Central memory CD8-positive, alpha-beta T cell (primary cell): ENCODE results near the gene PRMT3.
"Not testable (repeated sequence)": the region's sequence is repeated elsewhere in the genome, so short reads cannot be mapped to it uniquely, and the experiment has no call there.

Experiments used
- ATAC-seq: fragments of 150-1000 bp; cut with Tn5 transposase; replicated peaks from 2 replicates; pipeline ENCODE4 v1.10.0; 2022; ENCODE audit warnings: mild to moderate bottlenecking, moderate FRiP score, moderate number of reproducible peaks; ENCODE audit not compliant: poor library complexity, severe bottlenecking; ENCODE audit errors: extremely low read depth
- DNase-seq, 2 donors: peaks; one replicate each; pipeline ENCODE4 v3.0.0; 2021; ENCODE audit warnings: low spot score in 2 of 2
- H3K27ac Mint-ChIP-seq: one replicate; pipeline ENCODE4 v1.8.0; 2022; ENCODE audit warnings: low read depth, mild to moderate bottlenecking, moderate library complexity, mixed read lengths
- H3K27me3 Mint-ChIP-seq: one replicate; pipeline ENCODE4 v1.8.0; 2022; ENCODE audit warnings: mixed read lengths
- H3K36me3 Mint-ChIP-seq: one replicate; pipeline ENCODE4 v1.8.0; 2022; ENCODE audit warnings: mild to moderate bottlenecking, moderate library complexity, mixed read lengths; ENCODE audit not compliant: insufficient read depth
- H3K4me1 Mint-ChIP-seq: one replicate; pipeline ENCODE4 v1.8.0; 2022; ENCODE audit warnings: mixed read lengths
- H3K4me3 Mint-ChIP-seq: one replicate; pipeline ENCODE4 v1.8.0; 2022; ENCODE audit warnings: mild to moderate bottlenecking, moderate library complexity, mixed read lengths
- H3K9me3 Mint-ChIP-seq: one replicate; pipeline ENCODE4 v1.8.0; 2022; ENCODE audit warnings: mixed read lengths

The PRMT3 gene

GRCh38 chr11:20474176-20474881, 86.8 kb downstream of the PRMT3 start:
- Mint-ChIP-seq H3K4me1 (peaks cover 23% of the 10 kb centered on the region), H3K27ac (no peak overlapping the region), H3K36me3 (peaks cover 7% of the 10 kb centered on the region), H3K9me3 (no peaks in the 10 kb centered on the region), H3K4me3 (no peak overlapping the region), H3K27me3 (no peaks in the 10 kb centered on the region)
- ATAC-seq (no peak), DNase-seq (no peak)

- no peak for DNase-seq
- no peaks in the 10 kb centered on the region for H3K27me3 Mint-ChIP-seq
- ATAC-seq = no peak
- no peak overlapping the region for H3K4me3 Mint-ChIP-seq
- peaks cover 27% of the 10 kb centered on the region for H3K4me1 Mint-ChIP-seq
- no peak overlapping the region for H3K27ac Mint-ChIP-seq
- H3K9me3 Mint-ChIP-seq = no peaks in the 10 kb centered on the region
- H3K36me3 Mint-ChIP-seq = peaks cover 7% of the 10 kb centered on the region
Observed at GRCh38 chr11:20474882-20475517, 87.5 kb downstream of the PRMT3 start.

- peaks cover 5% of the 10 kb centered on the region for H3K36me3 Mint-ChIP-seq
- H3K27me3 Mint-ChIP-seq = no peaks in the 10 kb centered on the region
- H3K4me3 Mint-ChIP-seq = no peak overlapping the region
- no peak overlapping the region for H3K27ac Mint-ChIP-seq
- ATAC-seq (no peak), DNase-seq (no peak)
- no peaks in the 10 kb centered on the region for H3K9me3 Mint-ChIP-seq
- peaks cover 29% of the 10 kb centered on the region for H3K4me1 Mint-ChIP-seq
Observed at GRCh38 chr11:20477418-20478090, 90.0 kb downstream of the PRMT3 start.

- Mint-ChIP-seq H3K9me3 (no peaks in the 10 kb centered on the region), H3K27ac (no peak overlapping the region), H3K4me3 (no peak overlapping the region), H3K36me3 (peaks cover 6% of the 10 kb centered on the region), H3K4me1 (peaks cover 20% of the 10 kb centered on the region), H3K27me3 (no peaks in the 10 kb centered on the region)
- ATAC-seq = no peak
- no peak for DNase-seq
Observed at GRCh38 chr11:20479513-20479912, 92.0 kb downstream of the PRMT3 start.

- DNase-seq = no peak
Observed at GRCh38 chr11:20483931-20484330, 96.4 kb downstream of the PRMT3 start.

GRCh38 chr11:20484416-20484815, 96.9 kb downstream of the PRMT3 start:
- not testable (repeated sequence) for H3K27me3 Mint-ChIP-seq, H3K9me3 Mint-ChIP-seq, DNase-seq, H3K4me3 Mint-ChIP-seq, ATAC-seq, H3K36me3 Mint-ChIP-seq, H3K27ac Mint-ChIP-seq
- H3K4me1 Mint-ChIP-seq = peaks cover 11% of the 10 kb centered on the region

More at GRCh38 chr11:20483931-20484330, 96.4 kb downstream of the PRMT3 start:
- ATAC-seq = no peak
- Mint-ChIP-seq H3K4me3 (no peak overlapping the region), H3K27me3 (no peaks in the 10 kb centered on the region), H3K36me3 (peaks cover 6% of the 10 kb centered on the region), H3K4me1 (peaks cover 11% of the 10 kb centered on the region), H3K9me3 (no peaks in the 10 kb centered on the region), H3K27ac (no peak overlapping the region)

- no peaks in the 10 kb centered on the region for H3K9me3 Mint-ChIP-seq
- H3K27ac Mint-ChIP-seq = no peak overlapping the region
Observed at GRCh38 chr11:20488352-20488751, 100.8 kb downstream of the PRMT3 start.

GRCh38 chr11:20489948-20490347, 102.4 kb downstream of the PRMT3 start:
- H3K27me3 Mint-ChIP-seq = no peaks in the 10 kb centered on the region
- H3K9me3 Mint-ChIP-seq = no peaks in the 10 kb centered on the region
- no peak overlapping the region for H3K27ac Mint-ChIP-seq
- ATAC-seq (no peak), DNase-seq (no peak)
- H3K4me3 Mint-ChIP-seq = no peak overlapping the region
- no peaks in the 10 kb centered on the region for H3K4me1 Mint-ChIP-seq
- peaks cover 9% of the 10 kb centered on the region for H3K36me3 Mint-ChIP-seq

More at GRCh38 chr11:20488352-20488751, 100.8 kb downstream of the PRMT3 start:
- DNase-seq = no peak
- Mint-ChIP-seq H3K27me3 (no peaks in the 10 kb centered on the region), H3K36me3 (peaks cover 4% of the 10 kb centered on the region), H3K4me1 (no peaks in the 10 kb centered on the region), H3K4me3 (no peak overlapping the region)
- no peak for ATAC-seq

- ATAC-seq (no peak), DNase-seq (no peak)
- H3K9me3 Mint-ChIP-seq = no peaks in the 10 kb centered on the region
- no peak overlapping the region for H3K27ac Mint-ChIP-seq
- no peak overlapping the region for H3K4me3 Mint-ChIP-seq
- H3K36me3 Mint-ChIP-seq = peaks cover 8% of the 10 kb centered on the region
- H3K27me3 Mint-ChIP-seq = no peaks in the 10 kb centered on the region
- no peaks in the 10 kb centered on the region for H3K4me1 Mint-ChIP-seq
Observed at GRCh38 chr11:20493340-20493739, 105.8 kb downstream of the PRMT3 start.

GRCh38 chr11:20497124-20497792, 109.7 kb downstream of the PRMT3 start:
- Mint-ChIP-seq H3K27me3 (no peaks in the 10 kb centered on the region), H3K36me3 (peaks cover 5% of the 10 kb centered on the region), H3K27ac (no peak overlapping the region), H3K9me3 (no peaks in the 10 kb centered on the region), H3K4me3 (no peak overlapping the region), H3K4me1 (no peaks in the 10 kb centered on the region)
- DNase-seq = no peak
- no peak for ATAC-seq

- H3K27me3 Mint-ChIP-seq = no peaks in the 10 kb centered on the region
- ATAC-seq (no peak), DNase-seq (no peak)
- no peak overlapping the region for H3K4me3 Mint-ChIP-seq
- no peak overlapping the region for H3K27ac Mint-ChIP-seq
- H3K4me1 Mint-ChIP-seq = no peaks in the 10 kb centered on the region
- no peaks in the 10 kb centered on the region for H3K9me3 Mint-ChIP-seq
- no peaks in the 10 kb centered on the region for H3K36me3 Mint-ChIP-seq
Observed at GRCh38 chr11:20501252-20501651, 113.7 kb downstream of the PRMT3 start.

GRCh38 chr11:20501971-20502370, 114.5 kb downstream of the PRMT3 start:
- Mint-ChIP-seq H3K4me1 (no peaks in the 10 kb centered on the region), H3K27ac (no peak overlapping the region), H3K36me3 (no peaks in the 10 kb centered on the region), H3K4me3 (no peak overlapping the region), H3K9me3 (no peaks in the 10 kb centered on the region), H3K27me3 (no peaks in the 10 kb centered on the region)
- ATAC-seq (no peak), DNase-seq (no peak)
